Aorta (tissue), 5 donors: ENCODE measurements around the gene RGS9. TPM values are rescaled to one million over a fixed set of nuclear protein-coding genes. Genes with fewer than 3 reads are reported as not detected.
"Not testable (repeated sequence)": the region's sequence is repeated elsewhere in the genome, so short reads cannot be mapped to it uniquely, and the experiment has no call there.

Experiments used
- ATAC-seq: fragments of 200-7000 bp; cut with Tn5 transposase; one replicate; pipeline ENCODE4 v1.9.1; 2022; ENCODE audit warnings: moderate library complexity; ENCODE audit not compliant: low FRiP score
- DNase-seq, 2 donors: peaks; one replicate each; pipeline ENCODE4 v3.0.0-alpha.2; 2020
- H3K27ac ChIP-seq, 2 donors: one replicate each; pipeline ENCODE4 v1.5.1; 2013; ENCODE audit warnings: low read length in 2 of 2, mild to moderate bottlenecking in 2 of 2, moderate library complexity in 2 of 2, control low read depth in 1 of 2, inconsistent platforms in 1 of 2, low read depth in 1 of 2
- H3K27me3 ChIP-seq, 2 donors: one replicate each; pipeline ENCODE4 v1.6.1; 2013; ENCODE audit warnings: control low read depth in 1 of 2, low read length in 1 of 2, mild to moderate bottlenecking in 1 of 2, moderate library complexity in 1 of 2; ENCODE audit not compliant: insufficient read depth in 2 of 2, control insufficient read depth in 1 of 2
- H3K36me3 ChIP-seq, 2 donors: one replicate each; pipeline ENCODE4 v1.6.1; 2013; ENCODE audit warnings: control low read depth in 1 of 2, low read length in 1 of 2, mild to moderate bottlenecking in 1 of 2; ENCODE audit not compliant: insufficient read depth in 2 of 2, control insufficient read depth in 1 of 2
- H3K4me1 ChIP-seq, 2 donors: one replicate each; pipeline ENCODE4 v1.6.1; 2013; ENCODE audit warnings: low read length in 2 of 2, control low read depth in 1 of 2, mild to moderate bottlenecking in 1 of 2, moderate library complexity in 1 of 2; ENCODE audit not compliant: insufficient read depth in 2 of 2, control insufficient read depth in 1 of 2
- H3K4me3 ChIP-seq, 2 donors: one replicate each; pipeline ENCODE4 v1.5.1; 2013; ENCODE audit warnings: low read length in 2 of 2, control low read depth in 1 of 2, mild to moderate bottlenecking in 1 of 2
- H3K9me3 ChIP-seq: one replicate; pipeline ENCODE4 v1.6.1; 2013; ENCODE audit warnings: mild to moderate bottlenecking, low read length; ENCODE audit not compliant: control insufficient read depth
- WGBS, 2 donors: extraction: QIAGEN DNeasy Blood & Tissue Kit; methylation state at CpG; one replicate each; pipeline ENCODE4 v1.1.7; 2013; 5-methylcytosine and 5-hydroxymethylcytosine counted together
- intact Hi-C, 2 donors: fragments of 100-400 bp; cut with DNase I; formaldehyde crosslinking; loops; one replicate each; pipeline versions ENCODE4 v1.14.2 to v1.15.0; 2022
- long read RNA-seq, 2 donors: library from polyadenylated mRNA; unstranded; transcript quantifications; one replicate each; pipeline ENCODE4 v2.0.0, GENCODE V29; 2020 to 2021
- polyA plus RNA-seq, 2 donors: library from polyadenylated mRNA; stranded (reverse); fragments of 200-250 nt; gene quantifications; one replicate each; pipeline ENCODE4 v1.2.3, GENCODE V29; 2013
- total RNA-seq, 2 donors: library from RNA; stranded (reverse); fragmentation: NEBNext Ultra II Directional; extraction: Animal tissue kit (Norgen Biotek cat#: 25700); gene quantifications; one replicate each; pipeline ENCODE4 v1.2.1, GENCODE V29; 2021
- donor health status: healthy with polysubstance abuse.
- donor health status: Bipolar disorder and iron deficiency.
- donor health status: DM: no; HTN: no; CAD: no.
- donor health status: DM: no; HTN: no; CAD: no.
- donor health status: DM: yes; HTN: yes; CAD: no.

The RGS9 gene
- total RNA-seq (1 to 10 TPM; 3.0 to 7.1 TPM), polyA plus RNA-seq (1 to 10 TPM in 1 of 2 donors, under 1 TPM in 1; 0.75 to 1.5 TPM)
- long read RNA-seq, donor 1, partial matches to known transcripts = 0 of 2 reads
- long read RNA-seq, donor 1, other reads (novel, unspliced or antisense) = 1 of 2 reads
- long read RNA-seq, donor 2, partial matches to known transcripts = 0 of 1 reads
- long read RNA-seq, donor 2, other reads (novel, unspliced or antisense) = 1 of 1 reads

GRCh38 chr17:65137021-65137939 is at the start of gene RGS9:
RGS9 (plus strand) TSS chr17:65137370; CDS start chr17:65137541, 171 bp downstream.
- H3K27ac ChIP-seq = no peak within 1 kb of the TSS
- ATAC-seq (peak; percentile 96), DNase-seq (peak; percentile 90 to 95)
- 2 to 3% methylated on average over 56 of the region's 56 CpGs for WGBS, 2 donors
- H3K4me1 ChIP-seq = no peaks in the 10 kb centered on the region
- H3K4me3 ChIP-seq = peak within 1 kb of the TSS; percentile 33 to 48
- no peaks in the 10 kb centered on the region for H3K27me3 ChIP-seq
- intact Hi-C loops = loop anchor here in 1 of 2 donors (10.0 kb wide), 1 partner anchor 162 kb away; no protein-coding TSS in a partner anchor
- H3K36me3 ChIP-seq = no peaks in the 10 kb centered on the region
- H3K9me3 ChIP-seq = no peaks in the 10 kb centered on the region

GRCh38 chr17:65088621-65089360 is 48.4 kb upstream of the RGS9 start:
- Histone ChIP-seq H3K36me3 (no peaks in the 10 kb centered on the region), H3K4me1 (no peaks in the 10 kb centered on the region), H3K4me3 (no peak overlapping the region), H3K27me3 (no peaks in the 10 kb centered on the region), H3K27ac (no peak overlapping the region), H3K9me3 (no peaks in the 10 kb centered on the region)
- 60 to 76% methylated on average over 4 of the region's 4 CpGs for WGBS, 2 donors
- intact Hi-C loops = no loop called here
- ATAC-seq = no peak
- DNase-seq = no peak

- Histone ChIP-seq H3K4me3 (no peak overlapping the region), H3K4me1 (no peaks in the 10 kb centered on the region), H3K27ac (no peak overlapping the region), H3K9me3 (no peaks in the 10 kb centered on the region), H3K27me3 (no peaks in the 10 kb centered on the region), H3K36me3 (no peaks in the 10 kb centered on the region)
- WGBS, 2 donors = 26 to 40% methylated on average over 3 of the region's 3 CpGs
- ATAC-seq = no peak
- no peak for DNase-seq
- intact Hi-C loops = no loop called here
These were observed 44.9 kb upstream of the RGS9 start for GRCh38 chr17:65092262-65092661.

- 94 to 96% methylated on average over 15 of the region's 15 CpGs for WGBS, 2 donors
- H3K27me3 ChIP-seq, H3K36me3 ChIP-seq, H3K4me1 ChIP-seq, H3K4me3 ChIP-seq, ATAC-seq, DNase-seq, intact Hi-C loops, H3K27ac ChIP-seq, H3K9me3 ChIP-seq: not testable (repeated sequence)
These were observed 44.3 kb upstream of the RGS9 start for GRCh38 chr17:65092721-65093356.

- 87 to 91% methylated on average over 7 of the region's 7 CpGs for WGBS, 2 donors
- Histone ChIP-seq H3K9me3 (no peaks in the 10 kb centered on the region), H3K4me3 (no peak overlapping the region), H3K27me3 (no peaks in the 10 kb centered on the region), H3K36me3 (no peaks in the 10 kb centered on the region), H3K4me1 (no peaks in the 10 kb centered on the region), H3K27ac (no peak overlapping the region)
- ATAC-seq (no peak), DNase-seq (no peak)
- intact Hi-C loops = no loop called here
These were observed 43.2 kb upstream of the RGS9 start for GRCh38 chr17:65093930-65094329.

GRCh38 chr17:65095465-65095864 is 41.7 kb upstream of the RGS9 start:
- H3K4me1 ChIP-seq = no peaks in the 10 kb centered on the region
- H3K27ac ChIP-seq = no peak overlapping the region
- H3K4me3 ChIP-seq = no peak overlapping the region
- WGBS, 2 donors = 82 to 94% methylated on average over 1 of the region's 1 CpG
- intact Hi-C loops = no loop called here
- DNase-seq (no peak), ATAC-seq (no peak)
- H3K27me3 ChIP-seq = no peaks in the 10 kb centered on the region
- no peaks in the 10 kb centered on the region for H3K9me3 ChIP-seq
- H3K36me3 ChIP-seq = no peaks in the 10 kb centered on the region

GRCh38 chr17:65096382-65096781 is 40.8 kb upstream of the RGS9 start:
- H3K36me3 ChIP-seq, H3K9me3 ChIP-seq, H3K4me1 ChIP-seq, H3K27ac ChIP-seq, H3K4me3 ChIP-seq, ATAC-seq, DNase-seq, H3K27me3 ChIP-seq, intact Hi-C loops: not testable (repeated sequence)
- WGBS, 2 donors = 94% methylated on average over 2 of the region's 2 CpGs

GRCh38 chr17:65097110-65097509 is 40.1 kb upstream of the RGS9 start:
- Histone ChIP-seq H3K36me3 (no peaks in the 10 kb centered on the region), H3K4me3 (no peak overlapping the region), H3K9me3 (no peaks in the 10 kb centered on the region), H3K4me1 (no peaks in the 10 kb centered on the region), H3K27ac (no peak overlapping the region), H3K27me3 (no peaks in the 10 kb centered on the region)
- 82% methylated on average over 2 of the region's 2 CpGs for WGBS, 2 donors
- DNase-seq = no peak
- intact Hi-C loops = no loop called here
- ATAC-seq = no peak
